Mesenchymal stem cell (in vitro differentiated cells and primary cell): ENCODE measurements around the gene MRE11.

Experiments used
- DNase-seq: peaks from one replicate; pipeline ENCODE4 v3.0.0-alpha.2; 2013
- H2AFZ ChIP-seq: one replicate; pipeline ENCODE4 v1.6.1; 2013; ENCODE audit warnings: low read depth, mild to moderate bottlenecking, control low read depth, inconsistent platforms, low read length, moderate library complexity
- H2AK5ac ChIP-seq: 2 replicates; pipeline ENCODE4 v1.6.1; 2013; ENCODE audit warnings: low read length, moderate library complexity, mild to moderate bottlenecking, inconsistent platforms; ENCODE audit not compliant: severe bottlenecking
- H2BK120ac ChIP-seq: one replicate; pipeline ENCODE4 v1.6.1; 2013; ENCODE audit warnings: low read depth, mild to moderate bottlenecking, inconsistent platforms, low read length, moderate library complexity
- H2BK12ac ChIP-seq, 2 experiments: one replicate each; pipeline ENCODE4 v1.6.1; 2013; ENCODE audit warnings: inconsistent platforms in 2 of 2, low read length in 2 of 2, mild to moderate bottlenecking in 2 of 2, moderate library complexity in 2 of 2, control low read depth in 1 of 2
- H2BK15ac ChIP-seq: one replicate; pipeline ENCODE4 v1.6.1; 2013; ENCODE audit warnings: mild to moderate bottlenecking, low read depth, inconsistent platforms; ENCODE audit not compliant: poor library complexity, severe bottlenecking
- H2BK5ac ChIP-seq: 2 replicates; pipeline ENCODE4 v1.6.1; 2013; ENCODE audit warnings: low read depth, mild to moderate bottlenecking, low read length, control low read depth, inconsistent platforms; ENCODE audit not compliant: poor library complexity, severe bottlenecking
- H3K14ac ChIP-seq, 2 experiments: one replicate each; pipeline ENCODE4 v1.6.1; 2013; ENCODE audit warnings: inconsistent platforms in 2 of 2, low read length in 2 of 2, control low read depth in 1 of 2, mild to moderate bottlenecking in 1 of 2, moderate library complexity in 1 of 2
- H3K18ac ChIP-seq, 2 experiments: one replicate each; pipeline ENCODE4 v1.6.1; 2013; ENCODE audit warnings: inconsistent platforms in 2 of 2, low read length in 2 of 2, control low read depth in 1 of 2, low read depth in 1 of 2, mild to moderate bottlenecking in 1 of 2
- H3K23ac ChIP-seq, 2 experiments: one replicate each; pipeline ENCODE4 v1.6.1; 2013; ENCODE audit warnings: inconsistent platforms in 2 of 2, low read length in 2 of 2, mild to moderate bottlenecking in 2 of 2, moderate library complexity in 2 of 2, control low read depth in 1 of 2
- H3K27ac ChIP-seq: 2 replicates; pipeline ENCODE4 v1.5.1; 2013; ENCODE audit warnings: mild to moderate bottlenecking, moderate library complexity, low read length, control low read depth, inconsistent platforms; ENCODE audit not compliant: poor library complexity, severe bottlenecking
- H3K27me3 ChIP-seq, 2 experiments: 2 replicates each; pipeline versions ENCODE4 v1.6.1 to v1.7.0; 2013; ENCODE audit warnings: low read length in 2 of 2, mild to moderate bottlenecking in 2 of 2, moderate library complexity in 2 of 2, control low read depth in 1 of 2, inconsistent platforms in 1 of 2; ENCODE audit not compliant: control insufficient read depth in 1 of 2, insufficient read depth in 1 of 2
- H3K36me3 ChIP-seq, 2 experiments: 2 replicates each; pipeline versions ENCODE4 v1.6.1 to v1.7.0; 2013; ENCODE audit warnings: low read length in 2 of 2, control low read depth in 1 of 2, inconsistent platforms in 1 of 2, low read depth in 1 of 2, mild to moderate bottlenecking in 1 of 2; ENCODE audit not compliant: insufficient read depth in 2 of 2, control insufficient read depth in 1 of 2
- H3K4ac ChIP-seq, 2 experiments: one replicate each; pipeline ENCODE4 v1.6.1; 2013; ENCODE audit warnings: inconsistent platforms in 2 of 2, low read length in 2 of 2, mild to moderate bottlenecking in 2 of 2, moderate library complexity in 2 of 2, control low read depth in 1 of 2, low read depth in 1 of 2
- H3K4me1 ChIP-seq: 2 replicates; pipeline ENCODE4 v1.6.1; 2013; ENCODE audit warnings: low read depth, low read length, control low read depth; ENCODE audit not compliant: control insufficient read depth, insufficient read depth
- H3K4me2 ChIP-seq: 2 replicates; pipeline ENCODE4 v1.6.1; 2013; ENCODE audit warnings: low read length, mild to moderate bottlenecking, inconsistent platforms; ENCODE audit not compliant: poor library complexity, severe bottlenecking
- H3K4me3 ChIP-seq, 2 experiments: 2 replicates each; pipeline versions ENCODE4 v1.5.1 to v1.7.0; 2013; ENCODE audit warnings: low read length in 2 of 2, mild to moderate bottlenecking in 2 of 2, control low read depth in 1 of 2, low read depth in 1 of 2; ENCODE audit not compliant: insufficient read depth in 1 of 2
- H3K79me1 ChIP-seq: replicated peaks from 2 replicates; pipeline ENCODE4 v1.6.1; 2013; ENCODE audit warnings: mild to moderate bottlenecking, control low read depth, low read length, inconsistent platforms; ENCODE audit not compliant: poor library complexity, severe bottlenecking
- H3K9ac ChIP-seq: 2 replicates; pipeline ENCODE4 v1.7.0; 2013; ENCODE audit warnings: mild to moderate bottlenecking, low read length, moderate library complexity
- H3K9me3 ChIP-seq: 2 replicates; pipeline ENCODE4 v1.7.0; 2013; ENCODE audit warnings: mild to moderate bottlenecking, low read length; ENCODE audit not compliant: control insufficient read depth
- H4K8ac ChIP-seq: one replicate; pipeline ENCODE4 v1.6.1; 2013; ENCODE audit warnings: inconsistent platforms, mild to moderate bottlenecking, low read length, moderate library complexity
- H4K91ac ChIP-seq: one replicate; pipeline ENCODE4 v1.6.1; 2013; ENCODE audit warnings: mild to moderate bottlenecking, low read length, inconsistent platforms
- WGBS: methylation state at CpG from one replicate; pipeline ENCODE4 v1.1.7; 2013; ENCODE audit warnings: mixed read lengths; 5-methylcytosine and 5-hydroxymethylcytosine counted together

MRE11 gene

GRCh38 chr11:94417386-94417987 lies 76.2 kb downstream of the MRE11 start:
- no peaks in the 10 kb centered on the region for H3K79me1 ChIP-seq
- no peak overlapping the region for H2BK15ac ChIP-seq
- H3K18ac ChIP-seq: no peak overlapping the region
- 83% methylated on average over 1 of the region's 4 CpGs for WGBS
- no peak overlapping the region for H3K4me2 ChIP-seq
- DNase-seq: peak; percentile 45
- no peak overlapping the region for H3K23ac ChIP-seq
- H3K9ac ChIP-seq: no peak overlapping the region
- H2BK120ac ChIP-seq: no peak overlapping the region
- no peak overlapping the region for H3K4ac ChIP-seq
- no peak overlapping the region for H2BK12ac ChIP-seq
- H3K27me3 ChIP-seq: no peaks in the 10 kb centered on the region
- peaks cover 0 to 15% of the 10 kb centered on the region in 2 experiments for H3K36me3 ChIP-seq
- H3K14ac ChIP-seq: no peak overlapping the region
- no peak overlapping the region for H2BK5ac ChIP-seq
- H4K8ac ChIP-seq: no peak overlapping the region
- H2AK5ac ChIP-seq: no peak overlapping the region
- H3K27ac ChIP-seq: no peak overlapping the region
- no peak overlapping the region for H3K4me3 ChIP-seq
- no peaks in the 10 kb centered on the region for H3K9me3 ChIP-seq
- H4K91ac ChIP-seq: no peak overlapping the region
- H3K4me1 ChIP-seq: no peaks in the 10 kb centered on the region
- H2AFZ ChIP-seq: no peak overlapping the region

- Histone ChIP-seq H2BK12ac (no peak overlapping the region), H2BK15ac (no peak overlapping the region), H3K18ac (no peak overlapping the region), H3K4ac (no peak overlapping the region), H3K9me3 (no peaks in the 10 kb centered on the region), H2AK5ac (no peak overlapping the region), H3K4me1 (peaks cover 8% of the 10 kb centered on the region), H2AFZ (no peak overlapping the region), H2BK5ac (no peak overlapping the region), H3K79me1 (no peaks in the 10 kb centered on the region), H3K9ac (no peak overlapping the region), H3K14ac (no peak overlapping the region), H3K36me3 (no peaks in the 10 kb centered on the region), H4K91ac (no peak overlapping the region), H3K27me3 (peaks cover 22 to 24% of the 10 kb centered on the region in 2 experiments), H3K4me2 (no peak overlapping the region), H4K8ac (no peak overlapping the region), H3K23ac (no peak overlapping the region), H3K27ac (no peak overlapping the region), H3K4me3 (no peak overlapping the region), H2BK120ac (no peak overlapping the region)
- WGBS: 88% methylated on average over 4 of the region's 4 CpGs
- no peak for DNase-seq
Observed at GRCh38 chr11:94405062-94405833, 88.4 kb downstream of the MRE11 start.

- no peak overlapping the region for H2AFZ ChIP-seq
- H3K23ac ChIP-seq: no peak overlapping the region
- H3K4me1 ChIP-seq: peaks cover 8% of the 10 kb centered on the region
- no peak for DNase-seq
- no peak overlapping the region for H3K4me3 ChIP-seq
- no peak overlapping the region for H4K91ac ChIP-seq
- no peak overlapping the region for H3K4me2 ChIP-seq
- H3K27ac ChIP-seq: no peak overlapping the region
- no peak overlapping the region for H3K18ac ChIP-seq
- 0% methylated on average over 1 of the region's 1 CpG for WGBS
- H2BK12ac ChIP-seq: no peak overlapping the region
- peaks cover 50 to 53% of the 10 kb centered on the region in 2 experiments for H3K27me3 ChIP-seq
- H3K79me1 ChIP-seq: no peaks in the 10 kb centered on the region
- H3K9ac ChIP-seq: no peak overlapping the region
- no peaks in the 10 kb centered on the region for H3K36me3 ChIP-seq
- no peak overlapping the region for H3K4ac ChIP-seq
- no peak overlapping the region for H2BK15ac ChIP-seq
- H3K9me3 ChIP-seq: no peaks in the 10 kb centered on the region
- no peak overlapping the region for H4K8ac ChIP-seq
- no peak overlapping the region for H2BK5ac ChIP-seq
- H3K14ac ChIP-seq: no peak overlapping the region
- no peak overlapping the region for H2AK5ac ChIP-seq
- H2BK120ac ChIP-seq: no peak overlapping the region
Observed at GRCh38 chr11:94402355-94402754, 91.3 kb downstream of the MRE11 start.

- H3K14ac ChIP-seq: no peak overlapping the region
- H3K4me1 ChIP-seq: peaks cover 8% of the 10 kb centered on the region
- H4K8ac ChIP-seq: no peak overlapping the region
- H4K91ac ChIP-seq: no peak overlapping the region
- DNase-seq: no peak
- peak overlapping the region in 1 of 2 experiments; percentile 26 for H3K23ac ChIP-seq
- H3K27ac ChIP-seq: no peak overlapping the region
- no peak overlapping the region for H2BK15ac ChIP-seq
- H2BK12ac ChIP-seq: no peak overlapping the region
- H3K27me3 ChIP-seq: peaks cover 55 to 56% of the 10 kb centered on the region in 2 experiments
- no peaks in the 10 kb centered on the region for H3K79me1 ChIP-seq
- no peak overlapping the region for H3K4ac ChIP-seq
- H3K9me3 ChIP-seq: no peaks in the 10 kb centered on the region
- WGBS: 52% methylated on average over 9 of the region's 10 CpGs
- H3K36me3 ChIP-seq: no peaks in the 10 kb centered on the region
- H3K4me2 ChIP-seq: peak overlapping the region; percentile 64
- no peak overlapping the region for H2BK120ac ChIP-seq
- H3K18ac ChIP-seq: no peak overlapping the region
- peak overlapping the region; percentile 70 for H3K9ac ChIP-seq
- no peak overlapping the region for H2BK5ac ChIP-seq
- H3K4me3 ChIP-seq: peak overlapping the region in 1 of 2 experiments; percentile 82
- no peak overlapping the region for H2AK5ac ChIP-seq
- no peak overlapping the region for H2AFZ ChIP-seq
Observed at GRCh38 chr11:94401773-94402265, 91.8 kb downstream of the MRE11 start.
